OCI-LY7 (cell line): Measurements from ENCODE around the gene LCN12.

Experiments used
- EZH2phosphoT487 ChIP-seq: fragments of 200-600 bp; sonication (generic); IDR thresholded peaks from 2 replicates; pipeline ENCODE4 v1.6.1; 2018; ENCODE audit warnings: low read depth, borderline replicate concordance, mild to moderate bottlenecking, mixed run types, antibody characterized with exemption, low read length, moderate library complexity, mixed read lengths
- TF ChIP-seq, protein P1 (sequence below): fragments of 200-600 bp; sonication (generic); conservative IDR thresholded peaks from 2 replicates; pipeline ENCODE4 v1.5.1; 2014; ENCODE audit warnings: mild to moderate bottlenecking, antibody characterized with exemption, low read length, moderate library complexity, mixed read lengths

DNA sequence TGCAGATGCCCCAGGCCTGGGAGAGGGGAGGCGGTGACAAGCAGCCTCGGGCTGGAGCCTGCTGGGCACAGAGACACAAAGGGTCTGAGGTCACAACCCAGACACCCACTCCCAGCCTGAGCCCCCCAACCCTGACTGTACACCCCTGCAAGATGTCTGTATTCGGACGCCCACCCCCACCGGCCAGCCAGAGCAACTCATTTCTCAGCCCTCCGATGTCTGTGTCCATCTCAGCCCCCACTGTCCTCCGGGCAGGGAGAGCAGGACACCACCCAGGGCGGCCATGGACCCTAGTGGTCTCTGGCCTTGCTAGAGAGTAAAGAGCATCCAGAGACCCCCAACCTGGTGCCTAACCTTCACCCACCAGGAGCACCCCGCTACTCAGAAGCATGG, 3.9 kb downstream of the LCN12 start:
- no peak for TF ChIP-seq EZH2phosphoT487
- TF ChIP-seq, protein P1, sequence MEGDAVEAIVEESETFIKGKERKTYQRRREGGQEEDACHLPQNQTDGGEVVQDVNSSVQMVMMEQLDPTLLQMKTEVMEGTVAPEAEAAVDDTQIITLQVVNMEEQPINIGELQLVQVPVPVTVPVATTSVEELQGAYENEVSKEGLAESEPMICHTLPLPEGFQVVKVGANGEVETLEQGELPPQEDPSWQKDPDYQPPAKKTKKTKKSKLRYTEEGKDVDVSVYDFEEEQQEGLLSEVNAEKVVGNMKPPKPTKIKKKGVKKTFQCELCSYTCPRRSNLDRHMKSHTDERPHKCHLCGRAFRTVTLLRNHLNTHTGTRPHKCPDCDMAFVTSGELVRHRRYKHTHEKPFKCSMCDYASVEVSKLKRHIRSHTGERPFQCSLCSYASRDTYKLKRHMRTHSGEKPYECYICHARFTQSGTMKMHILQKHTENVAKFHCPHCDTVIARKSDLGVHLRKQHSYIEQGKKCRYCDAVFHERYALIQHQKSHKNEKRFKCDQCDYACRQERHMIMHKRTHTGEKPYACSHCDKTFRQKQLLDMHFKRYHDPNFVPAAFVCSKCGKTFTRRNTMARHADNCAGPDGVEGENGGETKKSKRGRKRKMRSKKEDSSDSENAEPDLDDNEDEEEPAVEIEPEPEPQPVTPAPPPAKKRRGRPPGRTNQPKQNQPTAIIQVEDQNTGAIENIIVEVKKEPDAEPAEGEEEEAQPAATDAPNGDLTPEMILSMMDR: no peak
